MM.1S (cell line): ENCODE results near the gene DNAJC3.
A peak's percentile ranks its signal among the peaks of the same experiment; 100 is the strongest.

ENCODE experiments used
- DNase-seq: peaks from one replicate; pipeline ENCODE4 v3.0.0-alpha.2; 2015
- H2AFZ ChIP-seq: fragments of 300-600 bp; sonication (generic); 2 replicates; pipeline ENCODE4 v1.6.0; 2016; ENCODE audit warnings: antibody characterized with exemption, low read length
- H3F3A ChIP-seq: fragments of 300-600 bp; sonication (generic); 2 replicates; pipeline ENCODE4 v1.6.1; 2016; ENCODE audit warnings: mild to moderate bottlenecking, antibody characterized with exemption, low read length, moderate library complexity, mixed read lengths; ENCODE audit not compliant: insufficient read depth
- H3K27ac ChIP-seq: fragments of 300-600 bp; sonication (generic); 2 replicates; pipeline ENCODE4 v1.5.1; 2016; ENCODE audit warnings: mild to moderate bottlenecking, low read length
- H3K27me3 ChIP-seq: fragments of 300-600 bp; sonication (generic); replicated peaks from 2 replicates; pipeline ENCODE4 v1.6.0; 2016; ENCODE audit warnings: low read length; ENCODE audit not compliant: insufficient read depth
- H3K36me3 ChIP-seq: fragments of 300-600 bp; sonication (generic); replicated peaks from 2 replicates; pipeline ENCODE4 v1.6.1; 2016; ENCODE audit warnings: mild to moderate bottlenecking, low read length, mixed read lengths; ENCODE audit not compliant: insufficient read depth
- H3K4me1 ChIP-seq: fragments of 300-600 bp; sonication (generic); 2 replicates; pipeline ENCODE4 v1.6.1; 2016; ENCODE audit warnings: low read length, mixed read lengths
- H3K4me2 ChIP-seq: fragments of 300-600 bp; sonication (generic); 2 replicates; pipeline ENCODE4 v1.6.0; 2016; ENCODE audit warnings: low read depth, low read length
- H3K4me3 ChIP-seq: fragments of 300-600 bp; sonication (generic); 2 replicates; pipeline ENCODE4 v1.5.1; 2016; ENCODE audit warnings: low read length, mixed read lengths
- H3K79me2 ChIP-seq: fragments of 300-600 bp; sonication (generic); 2 replicates; pipeline ENCODE4 v1.6.1; 2016; ENCODE audit warnings: mixed run types, low read length, mixed read lengths
- H3K9ac ChIP-seq: fragments of 300-600 bp; sonication (generic); 2 replicates; pipeline ENCODE4 v1.6.1; 2016; ENCODE audit warnings: low read length, mixed read lengths
- H3K9me2 ChIP-seq: fragments of 300-600 bp; sonication (generic); replicated peaks from 2 replicates; pipeline ENCODE4 v1.6.1; 2016; ENCODE audit warnings: mild to moderate bottlenecking, low read length, mixed read lengths; ENCODE audit not compliant: insufficient read depth
- H3K9me3 ChIP-seq: fragments of 300-600 bp; sonication (generic); replicated peaks from 2 replicates; pipeline ENCODE4 v1.6.1; 2016; ENCODE audit warnings: mild to moderate bottlenecking, low read length, mixed read lengths; ENCODE audit not compliant: insufficient read depth
- H4K20me1 ChIP-seq: fragments of 300-600 bp; sonication (generic); 2 replicates; pipeline ENCODE4 v1.6.1; 2016; ENCODE audit warnings: mild to moderate bottlenecking, low read length, moderate library complexity, mixed read lengths; ENCODE audit not compliant: insufficient read depth
- CTCF ChIP-seq: fragments of 300-600 bp; sonication (generic); IDR thresholded peaks from 2 replicates; pipeline ENCODE4 v1.5.1; 2016; ENCODE audit warnings: antibody characterized with exemption, low read length, mixed read lengths
- EZH2 ChIP-seq: fragments of 300-600 bp; sonication (generic); optimal IDR thresholded peaks from 2 replicates; pipeline ENCODE3; 2017; ENCODE audit warnings: low read depth, mild to moderate bottlenecking, antibody characterized with exemption, low read length, mixed read lengths
- EZH2phosphoT487 ChIP-seq: fragments of 300-600 bp; sonication (generic); IDR thresholded peaks from 2 replicates; pipeline ENCODE4 v1.6.1; 2018; ENCODE audit warnings: antibody characterized with exemption, low read length

DNAJC3 gene

GRCh38 chr13:95793018-95793555 is 116.1 kb downstream of the DNAJC3 start:
- Histone ChIP-seq H3K79me2 (no peaks in the 10 kb centered on the region), H3F3A (peaks cover 9% of the 10 kb centered on the region), H3K9me3 (no peaks in the 10 kb centered on the region), H3K4me3 (no peak overlapping the region), H3K4me1 (peaks cover 16% of the 10 kb centered on the region), H3K4me2 (peak overlapping the region; percentile 49; the same call in 1 of the 2 replicates), H3K27me3 (no peaks in the 10 kb centered on the region), H3K9me2 (no peaks in the 10 kb centered on the region), H3K36me3 (peaks cover 6% of the 10 kb centered on the region), H2AFZ (no peak overlapping the region), H3K27ac (peak overlapping the region; percentile 65), H4K20me1 (no peaks in the 10 kb centered on the region), H3K9ac (no peak overlapping the region; the same call in 1 of the 2 replicates)
- DNase-seq: peak; percentile 68
- TF ChIP-seq EZH2phosphoT487 (no peak), CTCF (no peak), EZH2 (no peak)

GRCh38 chr13:95793781-95794180 is 116.8 kb downstream of the DNAJC3 start:
- H2AFZ ChIP-seq: no peak overlapping the region
- no peaks in the 10 kb centered on the region for H4K20me1 ChIP-seq
- H3K4me2 ChIP-seq: no peak overlapping the region
- DNase-seq: no peak
- no peaks in the 10 kb centered on the region for H3K9me2 ChIP-seq
- H3K27me3 ChIP-seq: no peaks in the 10 kb centered on the region
- no peaks in the 10 kb centered on the region for H3K79me2 ChIP-seq
- H3K4me1 ChIP-seq: peaks cover 16% of the 10 kb centered on the region
- peaks cover 6% of the 10 kb centered on the region for H3K36me3 ChIP-seq
- no peak overlapping the region for H3K27ac ChIP-seq
- H3F3A ChIP-seq: peaks cover 9% of the 10 kb centered on the region
- no peaks in the 10 kb centered on the region for H3K9me3 ChIP-seq
- no peak overlapping the region for H3K9ac ChIP-seq
- no peak overlapping the region for H3K4me3 ChIP-seq
- no peak for TF ChIP-seq EZH2phosphoT487

GRCh38 chr13:95797016-95797415 is 120.1 kb downstream of the DNAJC3 start:
- Histone ChIP-seq H4K20me1 (no peaks in the 10 kb centered on the region), H3K9ac (no peak overlapping the region), H3K79me2 (no peaks in the 10 kb centered on the region), H3K9me2 (no peaks in the 10 kb centered on the region), H3K4me3 (no peak overlapping the region), H3K4me1 (peaks cover 12% of the 10 kb centered on the region), H3K36me3 (no peaks in the 10 kb centered on the region), H3K27ac (no peak overlapping the region), H3K27me3 (no peaks in the 10 kb centered on the region), H2AFZ (no peak overlapping the region), H3K9me3 (no peaks in the 10 kb centered on the region), H3K4me2 (no peak overlapping the region), H3F3A (peaks cover 6% of the 10 kb centered on the region)
- no peak for DNase-seq
- no peak for TF ChIP-seq EZH2
- no peak for TF ChIP-seq EZH2phosphoT487
- TF ChIP-seq CTCF: no peak

GRCh38 chr13:95800436-95800835 is 123.5 kb downstream of the DNAJC3 start:
- TF ChIP-seq EZH2phosphoT487: no peak
- no peak for TF ChIP-seq EZH2
- TF ChIP-seq CTCF: no peak
- no peak overlapping the region for H3K4me3 ChIP-seq
- H3K27ac ChIP-seq: no peak overlapping the region
- no peaks in the 10 kb centered on the region for H3K27me3 ChIP-seq
- H3K9me3 ChIP-seq: no peaks in the 10 kb centered on the region
- no peaks in the 10 kb centered on the region for H3K9me2 ChIP-seq
- H3F3A ChIP-seq: no peaks in the 10 kb centered on the region
- H3K4me1 ChIP-seq: no peaks in the 10 kb centered on the region
- H2AFZ ChIP-seq: no peak overlapping the region
- no peak overlapping the region for H3K4me2 ChIP-seq
- no peaks in the 10 kb centered on the region for H3K36me3 ChIP-seq
- no peaks in the 10 kb centered on the region for H4K20me1 ChIP-seq
- no peak overlapping the region for H3K9ac ChIP-seq
- no peaks in the 10 kb centered on the region for H3K79me2 ChIP-seq
- DNase-seq: no peak
